Natural killer cell (primary cell): ENCODE measurements around the gene ELN. TPM values are rescaled to one million over a fixed set of nuclear protein-coding genes. Genes with fewer than 3 reads are reported as not detected.

ENCODE experiments used
- ATAC-seq, 3 donors: fragments of 150-1000 bp in 2 of 3; fragments of 200-7000 bp in 1 of 3; cut with Tn5 transposase; 1 replicate in 1 of 3; 2 replicates in 2 of 3; pipeline ENCODE4 v1.10.0; 2021; ENCODE audit warnings: mild to moderate bottlenecking in 2 of 3, moderate library complexity in 2 of 3
- DNase-seq, 2 donors: peaks; one replicate each; pipeline versions ENCODE4 v3.0.0 to v3.0.0-alpha.2; 2013 to 2021; ENCODE audit warnings: mixed read lengths in 1 of 2
- H3K27ac ChIP-seq: one replicate; pipeline ENCODE4 v1.5.1; 2013; ENCODE audit warnings: mild to moderate bottlenecking, low read length
- H3K27me3 ChIP-seq: one replicate; pipeline ENCODE4 v1.6.1; 2013; ENCODE audit warnings: low read length; ENCODE audit not compliant: control insufficient read depth, insufficient read depth
- H3K36me3 ChIP-seq: one replicate; pipeline ENCODE4 v1.6.1; 2013; ENCODE audit warnings: low read length; ENCODE audit not compliant: control insufficient read depth, insufficient read depth
- H3K4me1 ChIP-seq: one replicate; pipeline ENCODE4 v1.6.1; 2013; ENCODE audit warnings: low read length; ENCODE audit not compliant: control insufficient read depth, insufficient read depth
- H3K4me3 ChIP-seq: one replicate; pipeline ENCODE4 v1.5.1; 2013; ENCODE audit warnings: low read length
- H3K9me3 ChIP-seq: one replicate; pipeline ENCODE4 v1.6.1; 2013; ENCODE audit warnings: low read length; ENCODE audit not compliant: control insufficient read depth, insufficient read depth
- H3K27ac Mint-ChIP-seq, 2 donors: one replicate each; pipeline ENCODE4 v1.8.0; 2022; ENCODE audit warnings: mild to moderate bottlenecking in 2 of 2, mixed read lengths in 2 of 2, moderate library complexity in 1 of 2
- H3K27me3 Mint-ChIP-seq, 2 donors: one replicate each; pipeline ENCODE4 v1.8.0; 2022; ENCODE audit warnings: low read depth in 2 of 2, mixed read lengths in 2 of 2
- H3K36me3 Mint-ChIP-seq: one replicate; pipeline ENCODE4 v1.8.0; 2022; ENCODE audit warnings: mixed read lengths
- H3K4me1 Mint-ChIP-seq, 2 donors: one replicate each; pipeline ENCODE4 v1.8.0; 2022; ENCODE audit warnings: mixed read lengths in 2 of 2
- H3K4me3 Mint-ChIP-seq: one replicate; pipeline ENCODE4 v1.8.0; 2022; ENCODE audit warnings: mild to moderate bottlenecking, moderate library complexity, mixed read lengths
- H3K9me3 Mint-ChIP-seq, 2 donors: one replicate each; pipeline ENCODE4 v1.8.0; 2022; ENCODE audit warnings: mixed read lengths in 2 of 2
- CTCF ChIP-seq: fragments of 200-600 bp; IDR thresholded peaks from one replicate; pipeline ENCODE4 v1.8.0; 2022; ENCODE audit warnings: antibody characterized with exemption
- WGBS: methylation state at CpG from one replicate; pipeline ENCODE4 v1.1.7; 2013; ENCODE audit warnings: missing lambda C conversion rate; ENCODE audit not compliant: insufficient coverage; 5-methylcytosine and 5-hydroxymethylcytosine counted together
- intact Hi-C: fragments of 100-400 bp; cut with micrococcal nuclease; formaldehyde crosslinking; loops from one replicate; pipeline ENCODE4 v1.14.2; 2022
- total RNA-seq, 4 donors: library from RNA; stranded (reverse); fragments of 120-200 nt in 1 of 4; gene quantifications; one replicate each; pipeline versions ENCODE4 v1.2.3 to v1.2.4, GENCODE V29; 2013 to 2022

The ELN gene
- total RNA-seq, 3 donors from 2014 or later (not counting 1 experiment from before 2014, with no cell fraction given): 0.75 TPM; not detected in 2

- WGBS: 91% methylated on average over 19 of the region's 21 CpGs
- Mint-ChIP-seq H3K27ac (peak overlapping the region in 1 of 2 donors; percentile 100), H3K9me3 (no peaks in the 10 kb centered on the region), H3K36me3 (no peaks in the 10 kb centered on the region), H3K4me3 (no peak overlapping the region), H3K4me1 (peaks cover 8 to 18% of the 10 kb centered on the region in 2 donors), H3K27me3 (peaks cover 0 to 3% of the 10 kb centered on the region in 2 donors)
- H3K36me3 ChIP-seq: no peaks in the 10 kb centered on the region
- H3K9me3 ChIP-seq: no peaks in the 10 kb centered on the region
- no peaks in the 10 kb centered on the region for H3K27me3 ChIP-seq
- ATAC-seq (no peak), DNase-seq (no peak)
- no peak for TF ChIP-seq CTCF
- intact Hi-C loops: loop anchor here (10.0 kb wide), 2 partner anchors 115 to 235 kb away; partner anchors contain the start of gene EIF4H
- no peak overlapping the region for H3K27ac ChIP-seq
- peaks cover 21% of the 10 kb centered on the region for H3K4me1 ChIP-seq
- no peak overlapping the region for H3K4me3 ChIP-seq
These were observed 32.0 kb downstream of the ELN start for GRCh38 chr7:74059681-74060588.

GRCh38 chr7:74061840-74062539 is 34.0 kb downstream of the ELN start:
- WGBS: 54% methylated on average over 20 of the region's 20 CpGs
- peak overlapping the region; percentile 91 for H3K27ac ChIP-seq
- Mint-ChIP-seq H3K27me3 (peaks cover 0 to 3% of the 10 kb centered on the region in 2 donors), H3K9me3 (no peaks in the 10 kb centered on the region), H3K27ac (peak overlapping the region; percentile 99 to 100), H3K4me3 (peak overlapping the region; percentile 86), H3K4me1 (peaks cover 8 to 18% of the 10 kb centered on the region in 2 donors), H3K36me3 (no peaks in the 10 kb centered on the region)
- H3K9me3 ChIP-seq: no peaks in the 10 kb centered on the region
- no peaks in the 10 kb centered on the region for H3K27me3 ChIP-seq
- ATAC-seq: peak; percentile 95 to 99 (median 95)
- DNase-seq: peak; percentile 84 to 86
- intact Hi-C loops: loop anchor here (1.0 to 10.0 kb wide), 3 partner anchors 32 to 233 kb away; partner anchors contain the start of gene EIF4H
- peak overlapping the region; percentile 21 for H3K4me3 ChIP-seq
- TF ChIP-seq CTCF: no peak
- H3K36me3 ChIP-seq: no peaks in the 10 kb centered on the region
- peaks cover 21% of the 10 kb centered on the region for H3K4me1 ChIP-seq

- Mint-ChIP-seq H3K27me3 (peaks cover 0 to under 1% of the 10 kb centered on the region in 2 donors), H3K36me3 (no peaks in the 10 kb centered on the region), H3K9me3 (no peaks in the 10 kb centered on the region), H3K4me3 (no peak overlapping the region), H3K27ac (peak overlapping the region; percentile 99 to 100), H3K4me1 (peaks cover 8 to 10% of the 10 kb centered on the region in 2 donors)
- Histone ChIP-seq H3K27ac (no peak overlapping the region), H3K4me3 (no peak overlapping the region), H3K4me1 (peaks cover 23% of the 10 kb centered on the region), H3K9me3 (no peaks in the 10 kb centered on the region), H3K27me3 (no peaks in the 10 kb centered on the region), H3K36me3 (no peaks in the 10 kb centered on the region)
- ATAC-seq (no peak), DNase-seq (no peak)
- no peak for TF ChIP-seq CTCF
- 97% methylated on average over 14 of the region's 14 CpGs for WGBS
- intact Hi-C loops: loop anchor here (10.0 kb wide), 2 partner anchors 112 to 232 kb away; partner anchors contain the start of gene EIF4H
These were observed 35.3 kb downstream of the ELN start for GRCh38 chr7:74063223-74063641.
